Measurements from ENCODE around the gene NME4. TPM values are rescaled to one million over a fixed set of nuclear protein-coding genes. Genes with fewer than 3 reads are reported as not detected.

The NME4 gene
- total RNA-seq, 1 experiment from 2014 or later = 140 TPM

DNA sequence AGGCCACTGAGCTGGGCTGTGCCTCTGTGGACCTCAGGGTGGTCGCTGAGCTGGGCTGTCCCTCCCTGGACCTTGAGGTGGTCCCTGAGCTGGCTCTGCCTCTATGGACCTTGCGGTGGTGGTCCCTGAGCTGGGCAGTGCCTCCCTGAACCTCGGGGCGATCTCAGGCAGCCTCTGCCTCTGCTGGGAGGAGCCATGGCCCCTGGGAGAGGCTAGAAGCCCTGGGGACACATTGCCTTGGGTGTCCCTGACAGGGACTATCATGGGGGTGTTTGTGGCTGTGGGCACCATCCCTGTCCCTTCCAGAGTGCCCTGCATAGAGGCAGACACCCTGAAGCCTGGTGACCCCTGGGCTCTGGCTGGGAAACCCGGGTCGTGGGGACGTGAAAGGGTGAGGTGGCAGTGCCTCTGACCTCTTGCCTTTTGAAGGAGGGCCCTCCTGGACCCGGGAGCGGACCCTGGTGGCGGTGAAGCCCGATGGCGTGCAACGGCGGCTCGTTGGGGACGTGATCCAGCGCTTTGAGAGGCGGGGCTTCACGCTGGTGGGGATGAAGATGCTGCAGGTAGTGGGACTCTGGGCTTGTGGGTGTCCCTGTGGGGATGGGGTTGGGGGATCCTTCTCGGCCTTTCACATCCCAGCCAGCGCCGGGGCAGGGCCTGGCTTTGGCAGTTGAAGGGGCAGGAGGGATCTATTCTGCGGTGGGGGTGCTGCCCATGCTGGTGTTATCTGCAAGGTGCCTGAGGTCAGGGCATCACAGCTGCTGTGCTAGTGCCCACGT is 1.8 kb downstream of the NME4 start:
- TF ChIP-seq, protein P1, sequence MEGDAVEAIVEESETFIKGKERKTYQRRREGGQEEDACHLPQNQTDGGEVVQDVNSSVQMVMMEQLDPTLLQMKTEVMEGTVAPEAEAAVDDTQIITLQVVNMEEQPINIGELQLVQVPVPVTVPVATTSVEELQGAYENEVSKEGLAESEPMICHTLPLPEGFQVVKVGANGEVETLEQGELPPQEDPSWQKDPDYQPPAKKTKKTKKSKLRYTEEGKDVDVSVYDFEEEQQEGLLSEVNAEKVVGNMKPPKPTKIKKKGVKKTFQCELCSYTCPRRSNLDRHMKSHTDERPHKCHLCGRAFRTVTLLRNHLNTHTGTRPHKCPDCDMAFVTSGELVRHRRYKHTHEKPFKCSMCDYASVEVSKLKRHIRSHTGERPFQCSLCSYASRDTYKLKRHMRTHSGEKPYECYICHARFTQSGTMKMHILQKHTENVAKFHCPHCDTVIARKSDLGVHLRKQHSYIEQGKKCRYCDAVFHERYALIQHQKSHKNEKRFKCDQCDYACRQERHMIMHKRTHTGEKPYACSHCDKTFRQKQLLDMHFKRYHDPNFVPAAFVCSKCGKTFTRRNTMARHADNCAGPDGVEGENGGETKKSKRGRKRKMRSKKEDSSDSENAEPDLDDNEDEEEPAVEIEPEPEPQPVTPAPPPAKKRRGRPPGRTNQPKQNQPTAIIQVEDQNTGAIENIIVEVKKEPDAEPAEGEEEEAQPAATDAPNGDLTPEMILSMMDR (IDR thresholded peaks at IDR 0.05; ENCODE audit: insufficient read depth in 1 of 2, low read depth in 1 of 2, low read length in 1 of 2, severe bottlenecking in 1 of 2, unreplicated experiment in 1 of 2) = no peak
- peak overlapping the region; percentile 58 for H3K4me3 Mint-ChIP-seq (ENCODE audit: unreplicated experiment)
- H3K27ac Mint-ChIP-seq (ENCODE audit: unreplicated experiment) = no peak overlapping the region

DNA sequence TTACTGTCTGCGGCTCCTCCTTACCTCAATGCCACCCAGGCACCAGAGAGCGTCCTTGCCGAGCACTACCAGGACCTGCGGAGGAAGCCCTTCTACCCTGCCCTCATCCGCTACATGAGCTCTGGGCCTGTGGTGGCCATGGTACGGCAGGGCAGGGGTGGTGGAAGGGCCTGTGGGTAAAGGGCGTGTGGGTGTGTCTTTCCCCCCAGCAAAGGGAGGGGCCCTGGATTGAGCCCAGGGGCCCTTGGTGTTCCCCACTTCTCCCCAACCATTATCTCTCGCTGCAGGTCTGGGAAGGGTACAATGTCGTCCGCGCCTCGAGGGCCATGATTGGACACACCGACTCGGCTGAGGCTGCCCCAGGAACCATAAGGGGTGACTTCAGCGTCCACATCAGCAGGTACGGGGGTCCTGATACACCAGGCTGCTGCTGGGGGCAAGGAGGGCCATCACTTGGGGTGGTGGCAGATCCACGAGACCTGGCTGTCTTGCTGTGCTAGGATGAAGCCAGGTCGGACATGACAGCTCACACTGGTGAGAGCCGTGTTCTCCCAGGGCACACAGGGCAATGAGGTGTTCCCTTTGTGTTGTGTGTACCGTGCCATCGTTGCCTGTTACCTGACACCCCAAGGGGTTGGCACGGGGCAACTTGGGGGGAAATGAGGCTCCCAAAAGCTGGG is 2.5 kb downstream of the NME4 start:
- Mint-ChIP-seq H3K4me3 (ENCODE audit: unreplicated experiment) (peak overlapping the region; percentile 24), H3K27ac (ENCODE audit: unreplicated experiment) (no peak overlapping the region), H3K27me3 (ENCODE audit: insufficient read depth, unreplicated experiment) (no peaks in the 10 kb centered on the region), H3K9me3 (ENCODE audit: unreplicated experiment) (no peaks in the 10 kb centered on the region), H3K36me3 (ENCODE audit: insufficient read depth, unreplicated experiment) (peaks cover 30% of the 10 kb centered on the region), H3K4me1 (ENCODE audit: low read depth, unreplicated experiment) (no peaks in the 10 kb centered on the region)
- TF ChIP-seq, protein P1 (IDR thresholded peaks at IDR 0.05; ENCODE audit: insufficient read depth in 1 of 2, low read depth in 1 of 2, low read length in 1 of 2, severe bottlenecking in 1 of 2, unreplicated experiment in 1 of 2) = no peak
- intact Hi-C loops (cut with micrococcal nuclease; ENCODE audit: unreplicated experiment) = no loop called here
- no TSS peak for BruUV-seq (replicated peaks)
- Histone ChIP-seq H3K4me3 (ENCODE audit: low read depth, low read length) (no peak overlapping the region), H3K9me3 (no peaks in the 10 kb centered on the region), H3K36me3 (ENCODE audit: control insufficient read depth, insufficient read depth, low read length) (peaks cover 3% of the 10 kb centered on the region), H3K27me3 (replicated peaks; ENCODE audit: control insufficient read depth, insufficient read depth, low read length) (no peaks in the 10 kb centered on the region), H3K4me1 (peaks cover 11% of the 10 kb centered on the region; the same call in 1 of the 2 replicates)
- POLR2A ChIA-PET = no interaction called here
- DNase-seq = no peak
- CTCF ChIA-PET = no interaction called here

More for the DNA sequence above, 1.8 kb downstream of the NME4 start:
- DNase-seq = no peak
- Histone ChIP-seq H3K27me3 (replicated peaks; ENCODE audit: control insufficient read depth, insufficient read depth, low read length) (no peaks in the 10 kb centered on the region), H3K4me3 (ENCODE audit: low read depth, low read length) (no peak overlapping the region), H3K4me1 (peaks cover 11% of the 10 kb centered on the region; the same call in 1 of the 2 replicates), H3K36me3 (ENCODE audit: control insufficient read depth, insufficient read depth, low read length) (peaks cover 3% of the 10 kb centered on the region), H3K9me3 (no peaks in the 10 kb centered on the region)
- ChIA-PET CTCF (interaction anchor here (1.0 kb wide), 1 partner anchor 18 kb away, joined by 3 read pairs; no protein-coding TSS in a partner anchor), POLR2A (no interaction called here)
- intact Hi-C loops (cut with micrococcal nuclease; ENCODE audit: unreplicated experiment) = no loop called here
- H3K36me3 Mint-ChIP-seq (ENCODE audit: insufficient read depth, unreplicated experiment) = peaks cover 30% of the 10 kb centered on the region
- BruUV-seq (replicated peaks) = no TSS peak
- H3K9me3 Mint-ChIP-seq (ENCODE audit: unreplicated experiment) = no peaks in the 10 kb centered on the region
- no peaks in the 10 kb centered on the region for H3K27me3 Mint-ChIP-seq (ENCODE audit: insufficient read depth, unreplicated experiment)
- no peaks in the 10 kb centered on the region for H3K4me1 Mint-ChIP-seq (ENCODE audit: low read depth, unreplicated experiment)

DNA sequence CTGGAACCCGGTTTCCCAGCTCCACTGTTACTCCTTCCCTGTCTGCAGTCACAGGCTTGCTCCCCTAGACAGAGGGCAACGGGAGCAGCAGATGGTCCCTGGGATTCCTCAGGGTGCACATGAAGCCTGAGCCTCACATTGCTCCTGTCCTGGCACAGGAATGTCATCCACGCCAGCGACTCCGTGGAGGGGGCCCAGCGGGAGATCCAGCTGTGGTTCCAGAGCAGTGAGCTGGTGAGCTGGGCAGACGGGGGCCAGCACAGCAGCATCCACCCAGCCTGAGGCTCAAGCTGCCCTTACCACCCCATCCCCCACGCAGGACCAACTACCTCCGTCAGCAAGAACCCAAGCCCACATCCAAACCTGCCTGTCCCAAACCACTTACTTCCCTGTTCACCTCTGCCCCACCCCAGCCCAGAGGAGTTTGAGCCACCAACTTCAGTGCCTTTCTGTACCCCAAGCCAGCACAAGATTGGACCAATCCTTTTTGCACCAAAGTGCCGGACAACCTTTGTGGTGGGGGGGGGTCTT is 3.1 kb downstream of the NME4 start:
- no TSS peak for BruUV-seq (replicated peaks)
- no peaks in the 10 kb centered on the region for H3K9me3 Mint-ChIP-seq (ENCODE audit: unreplicated experiment)
- no peaks in the 10 kb centered on the region for H3K9me3 ChIP-seq
- ChIA-PET POLR2A (interaction anchor here (0.6 kb wide), 1 partner anchor 29 kb away, joined by 4 read pairs; no protein-coding TSS in a partner anchor), CTCF (no interaction called here)
- DNase-seq = no peak
- H3K4me1 Mint-ChIP-seq (ENCODE audit: low read depth, unreplicated experiment) = peaks cover under 1% of the 10 kb centered on the region
- no peaks in the 10 kb centered on the region for H3K27me3 ChIP-seq (replicated peaks; ENCODE audit: control insufficient read depth, insufficient read depth, low read length)
- TF ChIP-seq, protein P1 (IDR thresholded peaks at IDR 0.05; ENCODE audit: insufficient read depth in 1 of 2, low read depth in 1 of 2, low read length in 1 of 2, severe bottlenecking in 1 of 2, unreplicated experiment in 1 of 2) = no peak
- H3K4me3 ChIP-seq (ENCODE audit: low read depth, low read length) = no peak overlapping the region
- peaks cover 17% of the 10 kb centered on the region for H3K4me1 ChIP-seq
- intact Hi-C loops (cut with micrococcal nuclease; ENCODE audit: unreplicated experiment) = no loop called here
- peaks cover 30% of the 10 kb centered on the region for H3K36me3 Mint-ChIP-seq (ENCODE audit: insufficient read depth, unreplicated experiment)
- H3K27me3 Mint-ChIP-seq (ENCODE audit: insufficient read depth, unreplicated experiment) = no peaks in the 10 kb centered on the region
- H3K36me3 ChIP-seq (ENCODE audit: control insufficient read depth, insufficient read depth, low read length) = peaks cover 3% of the 10 kb centered on the region
- H3K4me3 Mint-ChIP-seq (ENCODE audit: unreplicated experiment) = peak overlapping the region; percentile 76
- H3K27ac Mint-ChIP-seq (ENCODE audit: unreplicated experiment) = no peak overlapping the region

All from Caco-2 (cell line).